ENCODE results near the gene PNPLA3. TPM values are rescaled to one million over a fixed set of nuclear protein-coding genes. Genes with fewer than 3 reads are reported as not detected.

PNPLA3 gene
- total and polyA plus RNA-seq, 9 of the 15 experiments (the other 6 are each of a cell fraction or from before 2014, with no cell fraction given) = 0.20 to 0.48 (median 0.38) TPM; not detected in 6

GRCh38 chr22:43985532-43985931 lies 61.9 kb downstream of the PNPLA3 start (continued):
- no peak for TF ChIP-seq KLF10 (CRISPR knock-in tag; IDR thresholded peaks at IDR 0.05)
- TF ChIP-seq ZNF398 (CRISPR knock-in tag; IDR thresholded peaks at IDR 0.05) = no peak
- TF ChIP-seq NELFE (IDR thresholded peaks at IDR 0.05; ENCODE audit: insufficient read depth, insufficient read length) = no peak
- TF ChIP-seq E2F1 (CRISPR knock-in tag; IDR thresholded peaks at IDR 0.05) = no peak
- 0 out of 2 replicates have a peak, but pooled peaks have one; percentile 34 for TF ChIP-seq MITF (IDR thresholded peaks at IDR 0.05)
- TF ChIP-seq KLF13 (tag; IDR thresholded peaks at IDR 0.05; ENCODE audit: borderline replicate concordance, low read depth) = no peak
- TF ChIP-seq HMG20B (CRISPR knock-in tag; IDR thresholded peaks at IDR 0.05) = no peak
- no peak for TF ChIP-seq NFRKB (IDR thresholded peaks at IDR 0.05; ENCODE audit: low read depth)
- no peak for TF ChIP-seq TBL1XR1 (IDR thresholded peaks at IDR 0.05; ENCODE audit: low read length in 2 of 2)
- TF ChIP-seq ZNF280A (IDR thresholded peaks at IDR 0.05; ENCODE audit: low read depth, partially characterized antibody) = no peak
- no peak for TF ChIP-seq SMC3 (conservative IDR thresholded peaks at IDR 0.05; ENCODE audit: insufficient read depth, low read depth, low read length)
- no peak for TF ChIP-seq ZNF589 (CRISPR knock-in tag; IDR thresholded peaks at IDR 0.05; ENCODE audit: low read depth)

All from K562 (cell line).